Adrenal gland (tissue), 5 donors: ENCODE results near the gene DSCAML1.

Experiments
- CTCF ChIP-seq, 6 experiments: fragments of 450-650 bp in 4 of 6; fragments of 200-600 bp in 2 of 6; sonication (generic) in 1 of 6; IDR thresholded peaks; 1 replicate in 5 of 6; 2 replicates in 1 of 6; pipeline versions ENCODE4 v1.5.1 to v1.8.0; 2016 to 2021; ENCODE audit warnings: antibody characterized with exemption in 6 of 6, mild to moderate bottlenecking in 2 of 6, moderate library complexity in 1 of 6
- POLR2A ChIP-seq, 2 donors: fragments of 450-650 bp; IDR thresholded peaks; one replicate each; pipeline ENCODE4 v1.6.1; 2017; ENCODE audit warnings: antibody characterized with exemption in 2 of 2, mild to moderate bottlenecking in 2 of 2, moderate library complexity in 1 of 2
- donor health status: DM: no; HTN: no; CAD: no.

DNA sequence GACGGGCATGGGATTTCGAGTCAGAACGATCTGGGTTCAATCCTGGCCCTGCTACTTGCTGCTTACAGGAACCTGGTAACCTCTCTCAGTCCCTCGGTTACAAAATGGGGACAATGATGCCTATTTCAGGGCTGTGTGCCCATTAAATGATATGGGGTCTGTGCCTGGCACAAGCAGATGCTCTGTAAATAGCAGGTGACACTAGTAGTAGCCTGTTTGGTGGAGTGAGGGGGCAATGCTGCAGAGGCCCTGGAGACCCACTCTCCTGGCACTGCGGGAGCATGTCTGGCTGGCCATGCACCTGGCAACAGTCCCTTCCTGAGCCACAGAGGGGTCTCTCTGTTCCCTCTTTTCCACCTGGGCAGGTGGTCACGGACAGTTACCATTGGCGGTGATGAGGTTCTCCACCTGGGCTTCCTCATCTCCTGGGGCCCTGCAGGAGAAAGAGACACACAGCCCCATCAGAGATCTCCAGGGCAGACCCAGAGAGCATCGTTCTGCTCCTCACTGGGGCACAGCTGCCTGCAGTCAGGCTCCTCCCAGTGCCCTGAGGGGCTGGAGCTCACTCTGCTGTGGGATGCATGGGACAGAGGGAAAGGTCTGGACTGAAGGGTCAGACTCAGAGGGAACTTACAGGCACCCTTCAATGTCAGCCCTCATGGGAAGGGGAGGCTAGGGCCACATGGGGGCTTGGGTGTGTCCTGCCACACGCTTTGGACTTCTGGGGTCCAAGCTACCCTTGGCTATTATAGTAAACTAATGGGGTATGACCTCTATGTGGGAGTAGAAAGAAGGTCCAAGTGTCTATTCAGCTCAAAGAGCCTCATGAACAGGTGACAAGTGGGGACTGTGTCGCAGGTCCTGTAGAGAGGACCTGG, 43.2 kb upstream of the DSCAML1 start:
- TF ChIP-seq CTCF (IDR thresholded peaks at IDR 0.05) (no peak), POLR2A (IDR thresholded peaks at IDR 0.05) (no peak)
